HepG2 (cell line): Measurements from ENCODE around the gene SMARCB1. TPM values are rescaled to one million over a fixed set of nuclear protein-coding genes. Genes with fewer than 3 reads are reported as not detected.

ENCODE experiments used
- ATAC-seq: fragments of 200-7000 bp; cut with Tn5 transposase; 3 replicates; pipeline ENCODE4 v1.9.1; 2020; ENCODE audit warnings: mild to moderate bottlenecking, moderate library complexity
- BruUV-seq: library from RNA; stranded (reverse); fragments of 400-500 nt; replicated peaks from 2 replicates; lab custom pipeline; 2021; lab: Mats Ljungman, UMichigan
- CTCF ChIA-PET: fragments of 300-600 bp; formaldehyde crosslinking; extraction: SDS; loops from one replicate; lab custom pipeline; 2021; ENCODE audit warnings: low total read pairs, inconsistent platforms, low intra/inter-chr PET ratio; lab: Yijun Ruan, JAX
- POLR2A ChIA-PET: fragments of 350-600 bp; sonication (Branson Sonifier 250); formaldehyde crosslinking; loops from one replicate; lab custom pipeline; 2020; ENCODE audit warnings: antibody characterized with exemption, inconsistent platforms; lab: Yijun Ruan, JAX
- DNase-seq: peaks from one replicate; pipeline ENCODE4 v3.0.0-alpha.2; 2015; ENCODE audit warnings: low spot score
- FAIRE-seq: peaks from 3 replicates; lab custom pipeline; 2011; peaks lifted over from hg19 to GRCh38; lab: Jason Lieb, UNC
- H2AFZ ChIP-seq: one replicate; pipeline ENCODE4 v1.6.1; 2011; ENCODE audit warnings: low read length, inconsistent platforms
- H3K27ac ChIP-seq: fragments of 300-600 bp; 3 replicates; pipeline ENCODE4 v1.8.0; 2011; ENCODE audit warnings: mixed run types, mild to moderate bottlenecking, mixed read lengths, low read length, inconsistent platforms; ENCODE audit not compliant: insufficient read depth; ENCODE audit errors: extremely low read length
- H3K27me3 ChIP-seq, 2 experiments: fragments of 200-600 bp in 1 of 2; 2 replicates in 1 of 2; 3 replicates in 1 of 2; pipeline versions ENCODE4 v1.6.0 to v1.8.0; 2011; ENCODE audit warnings: low read length in 2 of 2, mild to moderate bottlenecking in 2 of 2, moderate library complexity in 2 of 2, inconsistent platforms in 1 of 2; ENCODE audit not compliant: insufficient read depth in 2 of 2, control insufficient read depth in 1 of 2
- H3K36me3 ChIP-seq, 2 experiments: fragments of 200-600 bp in 1 of 2; replicated peaks in 1 of 2; 2 replicates in 1 of 2; 3 replicates in 1 of 2; pipeline versions ENCODE4 v1.5.1 to v1.8.0; 2011; ENCODE audit warnings: low read length in 2 of 2, inconsistent platforms in 1 of 2; ENCODE audit not compliant: insufficient read depth in 2 of 2, control insufficient read depth in 1 of 2
- H3K4me1 ChIP-seq: 2 replicates; pipeline ENCODE4 v1.5.1; 2012; ENCODE audit warnings: low read length, inconsistent platforms; ENCODE audit not compliant: insufficient read depth
- H3K4me2 ChIP-seq: 2 replicates; pipeline ENCODE4 v1.6.0; 2011; ENCODE audit warnings: low read depth, low read length, inconsistent platforms
- H3K4me3 ChIP-seq, 3 experiments: fragments of 200-600 bp in 1 of 3; sonication (generic), shearing (Covaris generic) in 1 of 3; replicated peaks in 1 of 3; 2 replicates each; pipeline ENCODE4 v1.5.1; 2011 to 2016; ENCODE audit warnings: low read length in 3 of 3, inconsistent platforms in 2 of 3, low read depth in 2 of 3, mild to moderate bottlenecking in 2 of 3, control low read depth in 1 of 3, mixed read lengths in 1 of 3; ENCODE audit not compliant: insufficient read depth in 1 of 3
- H3K79me2 ChIP-seq: one replicate; pipeline ENCODE4 v1.6.1; 2011; ENCODE audit warnings: low read length, inconsistent platforms; ENCODE audit not compliant: insufficient read depth
- H3K9ac ChIP-seq: 2 replicates; pipeline ENCODE4 v1.6.0; 2011; ENCODE audit warnings: mild to moderate bottlenecking, low read depth, low read length, inconsistent platforms; ENCODE audit not compliant: insufficient read depth
- H3K9me3 ChIP-seq: 2 replicates; pipeline ENCODE4 v1.5.1; 2012; ENCODE audit warnings: mild to moderate bottlenecking, low read length
- H4K20me1 ChIP-seq: 2 replicates; pipeline ENCODE4 v1.6.0; 2011; ENCODE audit warnings: inconsistent platforms, mild to moderate bottlenecking, low read length, moderate library complexity; ENCODE audit not compliant: insufficient read depth
- DNMT1 ChIP-seq: sonication (generic); formaldehyde crosslinking; IDR thresholded peaks from 2 replicates; pipeline ENCODE4 v1.5.1; 2020; ENCODE audit warnings: mild to moderate bottlenecking, missing genetic modification reagents
- GPN1 ChIP-seq: sonication (generic); formaldehyde crosslinking; IDR thresholded peaks from 2 replicates; pipeline ENCODE4 v1.5.1; 2020; ENCODE audit warnings: missing genetic modification reagents, borderline replicate concordance
- MAFF ChIP-seq: IDR thresholded peaks from 2 replicates; pipeline ENCODE4 v1.6.1; 2011; ENCODE audit warnings: low read depth, low read length, improper control_type of control experiment
- MIXL1 ChIP-seq: IDR thresholded peaks from 2 replicates; pipeline ENCODE4 v1.6.1; 2016
- PCBP2 ChIP-seq: fragments of 200-400 bp; formaldehyde crosslinking; optimal IDR thresholded peaks from 2 replicates; pipeline ENCODE3; 2018; ENCODE audit warnings: low read length, low read depth; ENCODE audit not compliant: poor library complexity, severe bottlenecking
- TSC22D2 ChIP-seq: sonication (generic); formaldehyde crosslinking; IDR thresholded peaks from 2 replicates; pipeline ENCODE4 v1.5.1; 2020; ENCODE audit warnings: missing genetic modification reagents, mild to moderate bottlenecking, borderline replicate concordance
- ZNF12 ChIP-seq: sonication (generic); formaldehyde crosslinking; IDR thresholded peaks from 2 replicates; pipeline ENCODE4 v1.5.0; 2020; ENCODE audit warnings: missing genetic modification reagents
- ZNF317 ChIP-seq: sonication (generic); formaldehyde crosslinking; IDR thresholded peaks from 2 replicates; pipeline ENCODE4 v1.5.0; 2020; ENCODE audit warnings: mild to moderate bottlenecking, missing genetic modification reagents
- ZNF598 ChIP-seq: sonication (generic); formaldehyde crosslinking; IDR thresholded peaks from 2 replicates; pipeline ENCODE4 v1.5.1; 2020; ENCODE audit warnings: mild to moderate bottlenecking, missing genetic modification reagents, borderline replicate concordance
- ZNF775 ChIP-seq: sonication (generic); formaldehyde crosslinking; IDR thresholded peaks from 2 replicates; pipeline ENCODE4 v1.4.0; 2020; ENCODE audit warnings: missing genetic modification reagents, mild to moderate bottlenecking, moderate library complexity, borderline replicate concordance
- WGBS: methylation state at CpG from one replicate; pipeline ENCODE4 v1.1.6; 2017; ENCODE audit warnings: low lambda C conversion rate; 5-methylcytosine and 5-hydroxymethylcytosine counted together
- in situ Hi-C: cut with HindIII; loops from 2 replicates; pipeline ENCODE4 v1.10.0; 2017; ENCODE audit warnings: low pct_unique_long_range_greater_than_20kb; ENCODE audit not compliant: extremely low pct_ligation_motif_present
- intact Hi-C: fragments of 100-400 bp; cut with micrococcal nuclease; formaldehyde crosslinking; loops from one replicate; pipeline ENCODE4 v1.10.0; 2022; ENCODE audit not compliant: unreplicated experiment
- polyA plus RNA-seq, 8 experiments: library from polyadenylated mRNA; depleted of rRNA in 3 of 8; stranded (reverse) in 7 of 8; unstranded in 1 of 8; fragments of >200 nt; fragmentation: Illumina TruSeq in 4 of 8; extraction: Trizol in 4 of 8; gene quantifications; 2 replicates each; pipeline versions ENCODE4 v1.2.1 to v1.2.3, GENCODE V29; 2011 to 2016; ENCODE audit warnings: low read depth in 4 of 8, missing spikeins in 1 of 8, mixed read lengths in 1 of 8; ENCODE audit not compliant: insufficient read depth in 1 of 8
- total RNA-seq, 5 experiments: library from RNA; depleted of rRNA; stranded (reverse); fragments of >200 nt; fragmentation: Illumina TruSeq; extraction: Trizol; gene quantifications; 2 replicates each; pipeline ENCODE4 v1.2.3, GENCODE V29; 2016; ENCODE audit warnings: low read depth in 1 of 5
- TF ChIP-seq, protein P1 (sequence below): sonication (generic); formaldehyde crosslinking; IDR thresholded peaks from 2 replicates; pipeline ENCODE4 v1.4.0; 2020; ENCODE audit warnings: missing genetic modification reagents
- TF ChIP-seq, protein P2 (sequence below): sonication (generic); formaldehyde crosslinking; IDR thresholded peaks from 2 replicates; pipeline ENCODE4 v1.5.1; 2020; ENCODE audit warnings: mild to moderate bottlenecking, missing genetic modification reagents
- TF ChIP-seq, protein P3 (sequence below): sonication (generic); formaldehyde crosslinking; IDR thresholded peaks from 2 replicates; pipeline ENCODE4 v1.5.0; 2020; ENCODE audit warnings: mild to moderate bottlenecking, missing genetic modification reagents, borderline replicate concordance

Gene SMARCB1
- total and polyA plus RNA-seq, 2 of the 13 experiments (the other 11 are each of a cell fraction or from before 2014, with no cell fraction given), result 74.0 to 166 TPM

DNA sequence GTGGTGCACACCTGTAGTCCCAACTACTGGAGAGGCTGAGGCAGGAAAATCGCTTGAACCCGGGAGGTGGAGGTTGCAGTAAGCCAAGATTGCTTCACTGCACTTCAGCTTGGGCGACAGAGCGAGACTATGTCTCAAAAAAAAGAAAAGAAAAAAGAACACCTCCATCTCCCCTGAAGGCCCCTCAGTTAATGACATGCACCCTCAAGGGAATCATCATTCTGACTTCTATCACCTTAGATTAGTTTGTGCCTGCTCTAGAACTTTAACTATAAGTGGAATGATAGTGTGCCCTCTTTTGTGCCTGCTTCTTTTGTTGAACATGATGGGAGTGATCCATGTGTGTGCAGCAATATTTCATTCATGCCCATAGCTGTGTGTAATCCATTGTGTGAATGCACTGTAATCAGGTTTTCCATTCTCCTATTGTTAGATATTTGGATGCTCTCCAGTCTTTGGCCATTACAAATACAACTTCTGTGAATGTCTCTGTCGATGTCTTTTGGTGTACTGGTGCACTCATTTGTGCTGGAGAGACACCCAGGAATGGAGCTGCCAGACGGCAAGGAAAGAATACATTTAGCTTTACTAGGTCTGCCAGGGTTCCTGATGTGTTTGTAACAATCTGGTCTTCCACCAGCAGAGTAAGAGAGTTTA, 31.7 kb upstream of the SMARCB1 start:
- TF ChIP-seq, protein P1, sequence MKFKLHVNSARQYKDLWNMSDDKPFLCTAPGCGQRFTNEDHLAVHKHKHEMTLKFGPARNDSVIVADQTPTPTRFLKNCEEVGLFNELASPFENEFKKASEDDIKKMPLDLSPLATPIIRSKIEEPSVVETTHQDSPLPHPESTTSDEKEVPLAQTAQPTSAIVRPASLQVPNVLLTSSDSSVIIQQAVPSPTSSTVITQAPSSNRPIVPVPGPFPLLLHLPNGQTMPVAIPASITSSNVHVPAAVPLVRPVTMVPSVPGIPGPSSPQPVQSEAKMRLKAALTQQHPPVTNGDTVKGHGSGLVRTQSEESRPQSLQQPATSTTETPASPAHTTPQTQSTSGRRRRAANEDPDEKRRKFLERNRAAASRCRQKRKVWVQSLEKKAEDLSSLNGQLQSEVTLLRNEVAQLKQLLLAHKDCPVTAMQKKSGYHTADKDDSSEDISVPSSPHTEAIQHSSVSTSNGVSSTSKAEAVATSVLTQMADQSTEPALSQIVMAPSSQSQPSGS (CRISPR knock-in tag), result no peak
- TF ChIP-seq ZNF775 (CRISPR knock-in tag), result no peak
- no peak for TF ChIP-seq DNMT1 (CRISPR knock-in tag)
- no peak for TF ChIP-seq ZNF317
- TF ChIP-seq ZNF12 (CRISPR knock-in tag), result no peak
- no peak for TF ChIP-seq MAFF
- TF ChIP-seq ZNF598 (CRISPR knock-in tag), result no peak
- TF ChIP-seq, protein P2, sequence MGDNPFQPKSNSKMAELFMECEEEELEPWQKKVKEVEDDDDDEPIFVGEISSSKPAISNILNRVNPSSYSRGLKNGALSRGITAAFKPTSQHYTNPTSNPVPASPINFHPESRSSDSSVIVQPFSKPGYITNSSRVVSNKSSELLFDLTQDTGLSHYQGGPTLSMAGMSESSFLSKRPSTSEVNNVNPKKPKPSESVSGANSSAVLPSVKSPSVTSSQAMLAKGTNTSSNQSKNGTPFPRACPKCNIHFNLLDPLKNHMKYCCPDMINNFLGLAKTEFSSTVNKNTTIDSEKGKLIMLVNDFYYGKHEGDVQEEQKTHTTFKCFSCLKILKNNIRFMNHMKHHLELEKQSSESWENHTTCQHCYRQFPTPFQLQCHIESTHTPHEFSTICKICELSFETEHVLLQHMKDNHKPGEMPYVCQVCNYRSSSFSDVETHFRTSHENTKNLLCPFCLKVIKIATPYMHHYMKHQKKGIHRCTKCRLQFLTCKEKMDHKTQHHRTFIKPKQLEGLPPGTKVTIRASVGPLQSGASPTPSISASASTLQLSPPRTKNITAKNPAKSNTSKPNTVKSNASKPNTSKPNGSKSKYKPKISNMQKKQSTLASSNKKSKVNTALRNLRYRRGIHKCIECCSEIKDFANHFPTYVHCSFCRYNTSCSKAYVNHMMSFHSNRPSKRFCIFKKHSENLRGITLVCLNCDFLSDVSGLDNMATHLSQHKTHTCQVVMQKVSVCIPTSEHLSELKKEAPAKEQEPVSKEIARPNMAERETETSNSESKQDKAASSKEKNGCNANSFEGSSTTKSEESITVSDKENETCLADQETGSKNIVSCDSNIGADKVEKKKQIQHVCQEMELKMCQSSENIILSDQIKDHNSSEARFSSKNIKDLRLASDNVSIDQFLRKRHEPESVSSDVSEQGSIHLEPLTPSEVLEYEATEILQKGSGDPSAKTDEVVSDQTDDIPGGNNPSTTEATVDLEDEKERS (CRISPR knock-in tag), result no peak
- TF ChIP-seq GPN1, result no peak
- no peak for TF ChIP-seq TSC22D2 (CRISPR knock-in tag)
- TF ChIP-seq, protein P3, sequence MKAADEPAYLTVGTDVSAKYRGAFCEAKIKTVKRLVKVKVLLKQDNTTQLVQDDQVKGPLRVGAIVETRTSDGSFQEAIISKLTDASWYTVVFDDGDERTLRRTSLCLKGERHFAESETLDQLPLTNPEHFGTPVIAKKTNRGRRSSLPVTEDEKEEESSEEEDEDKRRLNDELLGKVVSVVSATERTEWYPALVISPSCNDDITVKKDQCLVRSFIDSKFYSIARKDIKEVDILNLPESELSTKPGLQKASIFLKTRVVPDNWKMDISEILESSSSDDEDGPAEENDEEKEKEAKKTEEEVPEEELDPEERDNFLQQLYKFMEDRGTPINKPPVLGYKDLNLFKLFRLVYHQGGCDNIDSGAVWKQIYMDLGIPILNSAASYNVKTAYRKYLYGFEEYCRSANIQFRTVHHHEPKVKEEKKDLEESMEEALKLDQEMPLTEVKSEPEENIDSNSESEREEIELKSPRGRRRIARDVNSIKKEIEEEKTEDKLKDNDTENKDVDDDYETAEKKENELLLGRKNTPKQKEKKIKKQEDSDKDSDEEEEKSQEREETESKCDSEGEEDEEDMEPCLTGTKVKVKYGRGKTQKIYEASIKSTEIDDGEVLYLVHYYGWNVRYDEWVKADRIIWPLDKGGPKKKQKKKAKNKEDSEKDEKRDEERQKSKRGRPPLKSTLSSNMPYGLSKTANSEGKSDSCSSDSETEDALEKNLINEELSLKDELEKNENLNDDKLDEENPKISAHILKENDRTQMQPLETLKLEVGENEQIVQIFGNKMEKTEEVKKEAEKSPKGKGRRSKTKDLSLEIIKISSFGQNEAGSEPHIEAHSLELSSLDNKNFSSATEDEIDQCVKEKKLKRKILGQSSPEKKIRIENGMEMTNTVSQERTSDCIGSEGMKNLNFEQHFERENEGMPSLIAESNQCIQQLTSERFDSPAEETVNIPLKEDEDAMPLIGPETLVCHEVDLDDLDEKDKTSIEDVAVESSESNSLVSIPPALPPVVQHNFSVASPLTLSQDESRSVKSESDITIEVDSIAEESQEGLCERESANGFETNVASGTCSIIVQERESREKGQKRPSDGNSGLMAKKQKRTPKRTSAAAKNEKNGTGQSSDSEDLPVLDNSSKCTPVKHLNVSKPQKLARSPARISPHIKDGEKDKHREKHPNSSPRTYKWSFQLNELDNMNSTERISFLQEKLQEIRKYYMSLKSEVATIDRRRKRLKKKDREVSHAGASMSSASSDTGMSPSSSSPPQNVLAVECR (CRISPR knock-in tag), result no peak
- TF ChIP-seq MIXL1, result no peak
- no peak for TF ChIP-seq PCBP2
- TF ChIP-seq, all 625 proteins: peak for 0
- no peak for FAIRE-seq
- H3K4me1 ChIP-seq, result peaks cover 16% of the 10 kb centered on the region
- H4K20me1 ChIP-seq, result no peaks in the 10 kb centered on the region
- H3K79me2 ChIP-seq, result peaks cover under 1% of the 10 kb centered on the region
- H3K36me3 ChIP-seq, result no peaks in the 10 kb centered on the region
- ChIA-PET POLR2A (interaction anchor here (4.9 kb wide), 1 partner anchor 10 kb away, joined by 52 read pairs; the partner anchor contains the start of genes C22orf15 and CHCHD10), CTCF (no interaction called here)
- H3K4me3 ChIP-seq, result no peak overlapping the region
- no TSS peak for BruUV-seq
- WGBS, result 51% methylated on average over 6 of the region's 6 CpGs
- no peaks in the 10 kb centered on the region; a peak in 1 of 5 replicates for H3K27me3 ChIP-seq
- DNase-seq, result no peak
- intact Hi-C loops (no loop called here), in situ Hi-C loops (no loop called here)
- no peak overlapping the region for H3K9ac ChIP-seq
- no peak for ATAC-seq
- no peak overlapping the region for H3K27ac ChIP-seq
- no peak overlapping the region for H2AFZ ChIP-seq
- H3K4me2 ChIP-seq, result no peak overlapping the region
- H3K9me3 ChIP-seq, result no peaks in the 10 kb centered on the region
